IMR-90 (cell line): ENCODE data around the gene FAF1. TPM values are rescaled to one million over a fixed set of nuclear protein-coding genes. Genes with fewer than 3 reads are reported as not detected.

Experiments used
- ATAC-seq: fragments of 200-7000 bp; cut with Tn5 transposase; 2 replicates; pipeline ENCODE4 v1.9.1; 2020; ENCODE audit warnings: low read depth, mild to moderate bottlenecking, moderate library complexity
- BruUV-seq: library from RNA; stranded (reverse); fragments of 400-500 nt; replicated peaks from 2 replicates; lab custom pipeline; 2021; lab: Mats Ljungman, UMichigan
- CTCF ChIA-PET: fragments of 300-600 bp; formaldehyde crosslinking; extraction: SDS; loops from one replicate; lab custom pipeline; 2021; ENCODE audit warnings: antibody characterized with exemption; lab: Yijun Ruan, JAX
- POLR2A ChIA-PET: fragments of 300-600 bp; sonication (Branson Sonifier 250); formaldehyde crosslinking; loops from one replicate; lab custom pipeline; 2022; ENCODE audit warnings: antibody characterized with exemption; ENCODE audit not compliant: unreplicated experiment; lab: Charles Lee
- DNase-seq: peaks from one replicate; pipeline ENCODE4 v3.0.0; 2013
- H2AFZ ChIP-seq: replicated peaks from 2 replicates; pipeline ENCODE3; 2013; ENCODE audit warnings: low read length, mild to moderate bottlenecking; ENCODE audit not compliant: poor library complexity
- H2AK5ac ChIP-seq: 2 replicates; pipeline ENCODE4 v1.6.1; 2013; ENCODE audit warnings: low read depth, low read length, inconsistent platforms
- H2AK9ac ChIP-seq: replicated peaks from 2 replicates; pipeline ENCODE3; 2013; ENCODE audit warnings: mild to moderate bottlenecking, low read depth, low read length, moderate library complexity; ENCODE audit not compliant: poor library complexity
- H2BK120ac ChIP-seq: 2 replicates; pipeline ENCODE4 v1.6.1; 2013; ENCODE audit warnings: low read depth, low read length, inconsistent platforms
- H2BK15ac ChIP-seq: 3 replicates; pipeline ENCODE4 v1.6.1; 2013; ENCODE audit warnings: low read depth, low read length, inconsistent platforms
- H2BK20ac ChIP-seq: 2 replicates; pipeline ENCODE4 v1.6.1; 2013; ENCODE audit warnings: low read depth, mild to moderate bottlenecking, inconsistent platforms, low read length, moderate library complexity
- H2BK5ac ChIP-seq: 2 replicates; pipeline ENCODE4 v1.6.1; 2013; ENCODE audit warnings: mild to moderate bottlenecking, low read depth, low read length, inconsistent platforms; ENCODE audit not compliant: poor library complexity, severe bottlenecking
- H3K14ac ChIP-seq: replicated peaks from 2 replicates; pipeline ENCODE4 v1.6.1; 2013; ENCODE audit warnings: low read depth, low read length, inconsistent platforms
- H3K18ac ChIP-seq: 2 replicates; pipeline ENCODE4 v1.6.1; 2013; ENCODE audit warnings: low read depth, low read length, control low read depth
- H3K23ac ChIP-seq: 2 replicates; pipeline ENCODE4 v1.6.1; 2013; ENCODE audit warnings: low read depth, low read length, inconsistent platforms
- H3K27ac ChIP-seq: 2 replicates; pipeline ENCODE4 v1.5.1; 2013; ENCODE audit warnings: mild to moderate bottlenecking, control low read depth, low read length; ENCODE audit not compliant: insufficient read depth
- H3K27me3 ChIP-seq: 2 replicates; pipeline ENCODE4 v1.6.1; 2013; ENCODE audit warnings: low read length; ENCODE audit not compliant: control insufficient read depth, insufficient read depth
- H3K36me3 ChIP-seq: 2 replicates; pipeline ENCODE4 v1.6.1; 2013; ENCODE audit warnings: low read length, mixed read lengths; ENCODE audit not compliant: control insufficient read depth, insufficient read depth
- H3K4ac ChIP-seq: 2 replicates; pipeline ENCODE4 v1.6.1; 2013; ENCODE audit warnings: low read depth, low read length, inconsistent platforms
- H3K4me1 ChIP-seq: 2 replicates; pipeline ENCODE4 v1.6.1; 2013; ENCODE audit warnings: low read length, mixed read lengths; ENCODE audit not compliant: control insufficient read depth, insufficient read depth
- H3K4me2 ChIP-seq: 2 replicates; pipeline ENCODE4 v1.6.1; 2013; ENCODE audit warnings: low read depth, mild to moderate bottlenecking, control low read depth, low read length, moderate library complexity
- H3K4me3 ChIP-seq: 2 replicates; pipeline ENCODE4 v1.5.1; 2013; ENCODE audit warnings: low read depth, mild to moderate bottlenecking, control low read depth, low read length, moderate library complexity; ENCODE audit not compliant: insufficient read depth
- H3K56ac ChIP-seq: 2 replicates; pipeline ENCODE4 v1.6.1; 2013; ENCODE audit warnings: low read length, inconsistent platforms; ENCODE audit not compliant: insufficient read depth; ENCODE audit errors: extremely low read depth
- H3K79me1 ChIP-seq, 2 experiments: 2 replicates each; pipeline ENCODE4 v1.6.1; 2013; ENCODE audit warnings: low read length in 2 of 2, inconsistent platforms in 1 of 2, low read depth in 1 of 2
- H3K9ac ChIP-seq: 2 replicates; pipeline ENCODE4 v1.6.1; 2013; ENCODE audit warnings: low read depth, low read length, control low read depth
- H3K9me1 ChIP-seq: 2 replicates; pipeline ENCODE4 v1.6.1; 2013; ENCODE audit warnings: low read length, inconsistent platforms; ENCODE audit not compliant: insufficient read depth
- H3K9me3 ChIP-seq: 2 replicates; pipeline ENCODE4 v1.6.1; 2013; ENCODE audit warnings: low read length; ENCODE audit not compliant: control insufficient read depth, insufficient read depth
- H4K20me1 ChIP-seq: 2 replicates; pipeline ENCODE4 v1.6.1; 2013; ENCODE audit warnings: low read length, inconsistent platforms; ENCODE audit not compliant: insufficient read depth
- H4K5ac ChIP-seq: 2 replicates; pipeline ENCODE4 v1.6.1; 2013; ENCODE audit warnings: mild to moderate bottlenecking, low read depth, low read length, control low read depth
- H4K8ac ChIP-seq, 2 experiments: 2 replicates each; pipeline ENCODE4 v1.6.1; 2013; ENCODE audit warnings: low read depth in 2 of 2, low read length in 2 of 2, control low read depth in 1 of 2, inconsistent platforms in 1 of 2
- H4K91ac ChIP-seq: 2 replicates; pipeline ENCODE4 v1.6.1; 2013; ENCODE audit warnings: low read depth, low read length, inconsistent platforms; ENCODE audit not compliant: insufficient read depth
- BHLHE40 ChIP-seq: fragments of 150-350 bp; IDR thresholded peaks from 2 replicates; pipeline ENCODE4 v1.6.1; 2016; ENCODE audit warnings: mild to moderate bottlenecking, low read depth, low read length
- CEBPB ChIP-seq: IDR thresholded peaks from 2 replicates; pipeline ENCODE4 v1.6.1; 2012; ENCODE audit warnings: low read depth, low read length, improper control_type of control experiment
- WGBS, 2 experiments: methylation state at CpG; one replicate each; pipeline versions ENCODE4 v1.1.5 to v1.1.7; 2013; ENCODE audit warnings: missing lambda C conversion rate in 2 of 2; ENCODE audit not compliant: insufficient read length in 1 of 2; ENCODE audit errors: extremely low coverage in 2 of 2; 5-methylcytosine and 5-hydroxymethylcytosine counted together
- dilution Hi-C: fragments of 300-500 bp; cut with HindIII; formaldehyde crosslinking; loops from one replicate; pipeline ENCODE4 v1.14.3; 2018; ENCODE audit warnings: low sequenced_read_pairs; ENCODE audit not compliant: unreplicated experiment
- in situ Hi-C: fragments of 300-500 bp; cut with MboI; formaldehyde crosslinking; loops from 3 replicates; pipeline ENCODE4 v1.14.3; 2019; ENCODE audit warnings: low sequenced_read_pairs, inconsistent platforms, mixed read lengths
- intact Hi-C: fragments of 100-400 bp; cut with micrococcal nuclease; formaldehyde crosslinking; loops from 2 replicates; pipeline ENCODE4 v1.10.0; 2022
- polyA plus RNA-seq, 3 experiments: library from polyadenylated mRNA; depleted of rRNA; stranded (reverse); fragments of >200 nt; gene quantifications; 2 replicates each; pipeline ENCODE4 v1.2.3, GENCODE V29; 2012; ENCODE audit warnings: low replicate concordance in 1 of 3
- total RNA-seq: library from RNA; depleted of rRNA; stranded (reverse); fragments of >200 nt; gene quantifications from 2 replicates; pipeline ENCODE4 v1.2.3, GENCODE V29; 2012

FAF1 gene
- total and polyA plus RNA-seq, 2 of the 4 experiments (the other 2 are of a cell fraction) = 18.8 to 72.9 TPM

DNA sequence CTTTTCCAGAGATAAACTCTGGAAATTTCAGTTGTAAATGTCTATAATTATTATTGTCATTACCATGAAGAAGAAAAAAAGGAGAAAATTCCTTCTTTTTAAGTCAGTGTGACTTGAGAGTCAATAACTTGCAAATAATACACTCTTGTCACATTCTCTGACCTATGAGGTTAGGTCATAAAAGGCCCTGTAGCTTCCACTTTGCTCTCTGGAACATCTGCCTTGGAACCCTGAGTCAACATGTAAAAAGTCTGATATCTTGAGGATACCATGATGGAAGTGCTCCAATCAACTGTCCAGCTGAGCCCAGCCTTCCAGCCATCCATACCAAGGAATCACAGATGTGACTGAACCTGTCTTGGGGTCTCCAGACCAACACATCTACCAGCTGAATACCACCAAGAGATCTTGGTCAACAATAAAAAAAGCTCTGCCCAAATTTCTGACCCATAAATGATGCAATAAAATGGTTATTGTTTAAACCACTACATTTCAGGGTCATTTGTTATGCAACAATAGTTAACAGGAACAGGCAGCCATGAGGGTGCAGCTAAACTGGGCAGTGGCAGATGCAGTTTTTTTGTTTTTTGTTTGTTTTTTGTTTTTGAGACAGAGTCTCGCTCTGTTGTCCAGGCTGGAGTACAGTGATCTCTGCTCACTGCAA lies 547.1 kb downstream of the FAF1 start:
- Histone ChIP-seq H2AK5ac (no peak overlapping the region), H3K4me3 (no peak overlapping the region), H4K8ac (no peak overlapping the region), H2AK9ac (no peak overlapping the region), H3K36me3 (no peaks in the 10 kb centered on the region), H3K4me1 (peaks cover 2% of the 10 kb centered on the region; the same call in 1 of the 2 replicates), H4K20me1 (no peaks in the 10 kb centered on the region), H2BK5ac (no peak overlapping the region), H2AFZ (no peak overlapping the region), H3K18ac (no peak overlapping the region), H3K27me3 (peaks cover 53% of the 10 kb centered on the region), H3K9me1 (no peaks in the 10 kb centered on the region), H4K5ac (no peak overlapping the region), H2BK15ac (no peak overlapping the region), H3K4me2 (no peak overlapping the region), H3K79me1 (no peaks in the 10 kb centered on the region), H3K23ac (no peak overlapping the region), H3K56ac (no peak overlapping the region), H3K27ac (no peak overlapping the region), H2BK20ac (no peak overlapping the region), H3K9ac (no peak overlapping the region), H3K9me3 (peaks cover 3% of the 10 kb centered on the region; the same call in 1 of the 2 replicates), H4K91ac (no peak overlapping the region), H3K4ac (no peak overlapping the region), H3K14ac (no peak overlapping the region), H2BK120ac (no peak overlapping the region)
- dilution Hi-C loops = no loop called here
- ChIA-PET CTCF (no interaction called here), POLR2A (no interaction called here)
- intact Hi-C loops = no loop called here
- BruUV-seq = no TSS peak
- WGBS, 2 experiments = no CpG with 5 or more reads among the region's 1 CpG
- no peak for TF ChIP-seq BHLHE40
- 0 out of 2 replicates have a peak, but pooled peaks have one; percentile 22 for TF ChIP-seq CEBPB
- ATAC-seq (no peak), DNase-seq (no peak)
- in situ Hi-C loops = no loop called here
